Body of pancreas (tissue), 4 donors: ENCODE measurements around the gene DYRK3. TPM values are rescaled to one million over a fixed set of nuclear protein-coding genes. Genes with fewer than 3 reads are reported as not detected.

Source experiments
- ATAC-seq: fragments of 150-250 bp; one replicate; pipeline ENCODE4 v1.9.1; 2016
- DNase-seq, 4 donors: peaks; one replicate each; pipeline ENCODE4 v3.0.0-alpha.2; 2019
- H3K27ac ChIP-seq, 4 donors: fragments of 200-600 bp; sonication (generic); 1 replicate in 3 of 4; 2 replicates in 1 of 4; pipeline versions ENCODE4 v1.5.1 to v1.6.1; 2016 to 2019; ENCODE audit warnings: mild to moderate bottlenecking in 1 of 4, mixed read lengths in 1 of 4, moderate library complexity in 1 of 4
- H3K27me3 ChIP-seq, 2 donors: fragments of 200-600 bp; sonication (generic); one replicate each; pipeline ENCODE4 v1.6.0; 2016; ENCODE audit warnings: mild to moderate bottlenecking in 1 of 2
- H3K36me3 ChIP-seq, 2 donors: fragments of 200-600 bp; sonication (generic); replicated peaks in 1 of 2; 2 replicates each; pipeline ENCODE4 v1.5.1; 2016; ENCODE audit warnings: low read depth in 2 of 2; ENCODE audit not compliant: insufficient read depth in 1 of 2
- H3K4me1 ChIP-seq: fragments of 200-600 bp; sonication (generic); one replicate; pipeline ENCODE4 v1.6.0; 2016
- H3K4me3 ChIP-seq, 2 donors: fragments of 200-600 bp; sonication (generic); 1 replicate in 1 of 2; 2 replicates in 1 of 2; pipeline ENCODE4 v1.5.1; 2016 to 2019
- H3K9me3 ChIP-seq, 3 donors: fragments of 200-600 bp; sonication (generic); 1 replicate in 2 of 3; 2 replicates in 1 of 3; pipeline ENCODE4 v1.5.1; 2016
- CTCF ChIP-seq, 7 experiments: fragments of 450-650 bp in 4 of 7; fragments of 200-600 bp in 3 of 7; sonication (generic) in 3 of 7; IDR thresholded peaks; one replicate each; pipeline ENCODE4 v1.5.1; 2016 to 2019; ENCODE audit warnings: antibody characterized with exemption in 7 of 7
- POLR2A ChIP-seq, 3 donors: fragments of 450-650 bp; IDR thresholded peaks; one replicate each; pipeline ENCODE4 v1.6.1; 2016; ENCODE audit warnings: antibody characterized with exemption in 3 of 3, mild to moderate bottlenecking in 2 of 3
- WGBS, 2 donors: methylation state at CpG; one replicate each; pipeline ENCODE4 v1.1.5; 2017; 5-methylcytosine and 5-hydroxymethylcytosine counted together
- intact Hi-C: fragments of 100-400 bp; cut with DNase I; formaldehyde crosslinking; loops from one replicate; pipeline ENCODE4 v1.15.1; 2023
- total RNA-seq, 2 donors: library from RNA; depleted of rRNA; stranded (reverse); fragments of >200 nt; gene quantifications; one replicate each; pipeline ENCODE4 v1.1.0, GENCODE V29; 2016

Gene DYRK3
- total RNA-seq, 2 donors from 2014 or later = 1.6 to 4.7 TPM

- ATAC-seq = no peak
- Histone ChIP-seq H3K4me1 (peaks cover 3% of the 10 kb centered on the region), H3K9me3 (no peaks in the 10 kb centered on the region), H3K36me3 (peaks cover 0 to 31% of the 10 kb centered on the region in 2 donors), H3K27ac (peak overlapping the region in 1 of 4 donors; percentile 17), H3K4me3 (no peak overlapping the region), H3K27me3 (no peaks in the 10 kb centered on the region)
- no peak for DNase-seq
- TF ChIP-seq POLR2A (IDR thresholded peaks at IDR 0.05) = no peak
- no peak for TF ChIP-seq CTCF (IDR thresholded peaks at IDR 0.05)
- 80 to 90% methylated on average over 4 to 7 of the region's 7 CpGs for WGBS, 2 donors
- intact Hi-C loops = no loop called here
These were observed 41.9 kb upstream of the DYRK3 start for GRCh38 chr1:206593351-206593925.

- H3K27ac ChIP-seq = peak overlapping the region; percentile 1 to 76 (median 50)
- H3K27me3 ChIP-seq = no peaks in the 10 kb centered on the region
- no peak overlapping the region for H3K4me3 ChIP-seq
- TF ChIP-seq CTCF (IDR thresholded peaks at IDR 0.05) = no peak
- peak in 1 of 3 donors; percentile 22 for TF ChIP-seq POLR2A (IDR thresholded peaks at IDR 0.05)
- H3K9me3 ChIP-seq = no peaks in the 10 kb centered on the region
- ATAC-seq = peak; percentile 82
- intact Hi-C loops = no loop called here
- WGBS, 2 donors = 57 to 60% methylated on average over 7 of the region's 7 CpGs
- DNase-seq = peak in 1 of 4 donors; percentile 41
- H3K36me3 ChIP-seq = peaks cover 0 to 39% of the 10 kb centered on the region in 2 donors
- H3K4me1 ChIP-seq = peaks cover 3% of the 10 kb centered on the region
These were observed 39.6 kb upstream of the DYRK3 start for GRCh38 chr1:206595581-206596318.

- Histone ChIP-seq H3K27ac (peak overlapping the region; percentile 1 to 76 (median 50)), H3K9me3 (no peaks in the 10 kb centered on the region), H3K27me3 (no peaks in the 10 kb centered on the region), H3K36me3 (peaks cover 0 to 39% of the 10 kb centered on the region in 2 donors), H3K4me3 (no peak overlapping the region), H3K4me1 (peaks cover 3% of the 10 kb centered on the region)
- DNase-seq (no peak), ATAC-seq (no peak)
- WGBS, 2 donors = 92 to 100% methylated on average over 1 of the region's 1 CpG
- TF ChIP-seq POLR2A (IDR thresholded peaks at IDR 0.05) = no peak
- no peak for TF ChIP-seq CTCF (IDR thresholded peaks at IDR 0.05)
- intact Hi-C loops = no loop called here
These were observed 39.0 kb upstream of the DYRK3 start for GRCh38 chr1:206596319-206596666.

- H3K36me3 ChIP-seq = peaks cover 8 to 32% of the 10 kb centered on the region in 2 donors
- no peaks in the 10 kb centered on the region for H3K27me3 ChIP-seq
- no peaks in the 10 kb centered on the region for H3K9me3 ChIP-seq
- WGBS, 2 donors = 73 to 94% methylated on average over 3 of the region's 3 CpGs
- no peak for TF ChIP-seq POLR2A (IDR thresholded peaks at IDR 0.05)
- no peak for TF ChIP-seq CTCF (IDR thresholded peaks at IDR 0.05)
- no peak for DNase-seq
- ATAC-seq = no peak
- no peaks in the 10 kb centered on the region for H3K4me1 ChIP-seq
- H3K4me3 ChIP-seq = no peak overlapping the region
- intact Hi-C loops = no loop called here
- no peak overlapping the region for H3K27ac ChIP-seq
These were observed 34.8 kb upstream of the DYRK3 start for GRCh38 chr1:206600527-206600926.
